22Rv1 (cell line): ENCODE data around the gene DDR2.

Experiments
- ZFX ChIP-seq: fragments of 450-650 bp; IDR thresholded peaks from 2 replicates; pipeline ENCODE4 v1.6.1; 2017; ENCODE audit warnings: antibody characterized with exemption, borderline replicate concordance
- TF ChIP-seq, protein P1 (sequence below): fragments of 450-650 bp; IDR thresholded peaks from 2 replicates; pipeline ENCODE4 v1.5.1; 2017; ENCODE audit warnings: mild to moderate bottlenecking

GRCh38 chr1:162609306-162609705, 23.0 kb upstream of the DDR2 start:
- TF ChIP-seq, protein P1, sequence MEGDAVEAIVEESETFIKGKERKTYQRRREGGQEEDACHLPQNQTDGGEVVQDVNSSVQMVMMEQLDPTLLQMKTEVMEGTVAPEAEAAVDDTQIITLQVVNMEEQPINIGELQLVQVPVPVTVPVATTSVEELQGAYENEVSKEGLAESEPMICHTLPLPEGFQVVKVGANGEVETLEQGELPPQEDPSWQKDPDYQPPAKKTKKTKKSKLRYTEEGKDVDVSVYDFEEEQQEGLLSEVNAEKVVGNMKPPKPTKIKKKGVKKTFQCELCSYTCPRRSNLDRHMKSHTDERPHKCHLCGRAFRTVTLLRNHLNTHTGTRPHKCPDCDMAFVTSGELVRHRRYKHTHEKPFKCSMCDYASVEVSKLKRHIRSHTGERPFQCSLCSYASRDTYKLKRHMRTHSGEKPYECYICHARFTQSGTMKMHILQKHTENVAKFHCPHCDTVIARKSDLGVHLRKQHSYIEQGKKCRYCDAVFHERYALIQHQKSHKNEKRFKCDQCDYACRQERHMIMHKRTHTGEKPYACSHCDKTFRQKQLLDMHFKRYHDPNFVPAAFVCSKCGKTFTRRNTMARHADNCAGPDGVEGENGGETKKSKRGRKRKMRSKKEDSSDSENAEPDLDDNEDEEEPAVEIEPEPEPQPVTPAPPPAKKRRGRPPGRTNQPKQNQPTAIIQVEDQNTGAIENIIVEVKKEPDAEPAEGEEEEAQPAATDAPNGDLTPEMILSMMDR = no peak
- no peak for TF ChIP-seq ZFX
